Measurements from ENCODE around the gene ST7.

DNA sequence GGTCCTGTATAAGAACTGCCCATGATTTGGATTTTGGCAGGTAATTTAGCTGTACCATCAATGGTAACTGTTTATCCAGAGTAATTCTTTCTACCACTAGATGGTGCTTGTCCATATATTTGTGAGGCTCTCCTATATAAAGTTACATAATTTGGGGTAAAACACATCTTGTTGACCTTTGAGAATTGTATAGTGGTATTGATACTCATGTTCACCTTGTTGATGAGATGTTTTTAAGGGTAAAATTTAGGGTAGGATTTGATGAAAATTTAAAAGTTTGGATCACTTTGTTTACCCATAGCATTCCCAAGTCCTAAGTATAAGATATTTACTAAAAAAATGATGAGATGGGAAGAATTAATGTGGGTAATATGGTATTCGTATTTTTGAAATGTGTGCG is 31.6 kb downstream of the ST7 start:
- no peak for TF ChIP-seq POLR2A (IDR thresholded peaks at IDR 0.05)
- no peak for TF ChIP-seq EP300 (IDR thresholded peaks at IDR 0.05)

Data from tibial nerve (tissue), 3 donors.